WTC11 (cell line): ENCODE results near the gene MGRN1.

Experiments
- CTCF ChIP-seq: fragments of 200-600 bp; IDR thresholded peaks from 2 replicates; pipeline ENCODE4 v1.8.0; 2022; ENCODE audit warnings: antibody characterized with exemption
- ELF4 ChIP-seq: sonication (generic); formaldehyde crosslinking; IDR thresholded peaks from 2 replicates; pipeline ENCODE4 v1.8.1; 2022; ENCODE audit warnings: low read depth, mild to moderate bottlenecking, moderate library complexity, missing genetic modification reagents
- ERG ChIP-seq: fragments of 250-450 bp; sonication (Bioruptor Pico); IDR thresholded peaks from 2 replicates; pipeline ENCODE4 v1.8.0; 2021; ENCODE audit warnings: mild to moderate bottlenecking
- FOXK1 ChIP-seq: sonication (generic); formaldehyde crosslinking; IDR thresholded peaks from 2 replicates; pipeline ENCODE4 v1.8.0; 2022; ENCODE audit warnings: mild to moderate bottlenecking, moderate library complexity, missing genetic modification reagents
- GRHL2 ChIP-seq: fragments of 250-450 bp; sonication (Bioruptor Pico); IDR thresholded peaks from 2 replicates; pipeline ENCODE4 v1.8.0; 2022; ENCODE audit warnings: mild to moderate bottlenecking, moderate library complexity; ENCODE audit not compliant: insufficient replicate concordance, severe bottlenecking
- NR2C2 ChIP-seq: sonication (generic); formaldehyde crosslinking; IDR thresholded peaks from 2 replicates; pipeline ENCODE4 v1.8.0; 2022; ENCODE audit warnings: mild to moderate bottlenecking, missing genetic modification reagents
- SP1 ChIP-seq: sonication (generic); formaldehyde crosslinking; conservative IDR thresholded peaks from 2 replicates; pipeline ENCODE4 v1.8.1; 2022; ENCODE audit warnings: missing genetic modification reagents
- TCF7 ChIP-seq: sonication (generic); formaldehyde crosslinking; IDR thresholded peaks from 2 replicates; pipeline ENCODE4 v1.8.0; 2022; ENCODE audit warnings: mild to moderate bottlenecking, low read depth, missing genetic modification reagents, moderate library complexity
- USF2 ChIP-seq: sonication (generic); formaldehyde crosslinking; IDR thresholded peaks from 2 replicates; pipeline ENCODE4 v1.8.1; 2023; ENCODE audit warnings: mild to moderate bottlenecking, missing genetic modification reagents, moderate library complexity
- ZNF121 ChIP-seq: sonication (generic); formaldehyde crosslinking; IDR thresholded peaks from 2 replicates; pipeline ENCODE4 v1.8.0; 2023; ENCODE audit warnings: missing genetic modification reagents
- ZNF232 ChIP-seq: sonication (generic); formaldehyde crosslinking; IDR thresholded peaks from 2 replicates; pipeline ENCODE4 v1.8.0; 2022; ENCODE audit warnings: mild to moderate bottlenecking, missing genetic modification reagents
- ZNF416 ChIP-seq: fragments of 250-450 bp; sonication (Bioruptor Pico); IDR thresholded peaks from 2 replicates; pipeline ENCODE4 v1.9.0; 2021; ENCODE audit warnings: mild to moderate bottlenecking, inconsistent platforms
- ZNF423 ChIP-seq: fragments of 250-450 bp; sonication (Bioruptor Pico); IDR thresholded peaks from 2 replicates; pipeline ENCODE4 v2.1.2; 2022; ENCODE audit warnings: mild to moderate bottlenecking, moderate library complexity
- ZNF512 ChIP-seq: sonication (generic); formaldehyde crosslinking; IDR thresholded peaks from 2 replicates; pipeline ENCODE4 v1.8.1; 2022; ENCODE audit warnings: missing genetic modification reagents, borderline replicate concordance

GRCh38 chr16:4594433-4595410 is 29.9 kb upstream of the MGRN1 start:
- TF ChIP-seq CTCF (no peak), ZNF232 (CRISPR knock-in tag) (no peak), ZNF416 (CRISPR knock-in tag) (no peak), SP1 (no peak), ZNF512 (no peak), USF2 (CRISPR knock-in tag) (no peak), FOXK1 (CRISPR knock-in tag) (no peak), ZNF423 (CRISPR knock-in tag) (no peak), ZNF121 (no peak), NR2C2 (no peak), ELF4 (CRISPR knock-in tag) (no peak), TCF7 (CRISPR knock-in tag) (no peak), GRHL2 (CRISPR knock-in tag) (no peak), ERG (CRISPR knock-in tag) (no peak)
